Stimulated activated CD4-positive, alpha-beta T cell treated with anti-CD3 and anti-CD28 coated beads, TNF-alpha, amount 100 ng/mL, for 1 hour (primary cell): Measurements from ENCODE around the gene TRPC1.

Source experiments
- DNase-seq, 3 donors: peaks; one replicate each; pipeline ENCODE4 v3.0.0-alpha.2; 2020; ENCODE audit warnings: low read depth in 3 of 3, low spot score in 1 of 3

The TRPC1 gene

DNA sequence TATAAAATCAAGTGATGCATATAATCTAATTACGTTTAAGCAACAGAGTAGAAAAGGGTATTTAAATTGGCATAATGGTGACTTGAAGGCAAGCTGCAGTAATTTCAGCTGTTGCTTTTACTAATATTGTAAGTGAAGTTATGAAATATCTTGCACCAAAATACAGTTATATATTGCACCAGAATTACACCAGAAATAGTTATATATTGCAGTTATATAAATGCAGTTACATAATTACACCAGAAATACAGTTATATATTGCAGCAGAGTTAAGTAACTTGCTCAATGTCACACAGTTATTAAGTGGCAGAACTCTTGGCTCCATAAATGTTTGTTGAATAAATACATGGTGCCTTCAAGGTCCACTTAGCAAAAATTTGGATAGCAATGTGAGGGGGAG, 113.7 kb downstream of the TRPC1 start:
- no peak for DNase-seq

DNA sequence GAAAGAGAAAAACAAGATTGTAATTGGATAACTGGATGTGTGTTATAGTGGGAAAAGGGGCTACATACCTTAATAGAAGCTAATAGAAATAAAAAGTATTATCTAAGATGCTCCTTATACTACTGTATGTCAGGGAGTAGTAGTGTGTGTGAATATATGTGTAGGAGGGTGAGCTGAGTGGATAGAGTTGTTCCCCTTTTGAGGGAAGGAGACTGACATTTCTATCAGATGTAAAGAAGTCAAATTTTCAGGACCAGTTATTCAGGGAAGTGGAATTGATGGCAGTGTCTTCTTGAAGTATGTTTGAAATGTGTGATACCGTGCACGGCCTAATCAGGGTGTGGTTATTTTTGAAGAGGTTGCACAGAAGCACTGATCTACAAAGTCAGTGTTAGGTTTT, 116.0 kb downstream of the TRPC1 start:
- DNase-seq, result no peak

DNA sequence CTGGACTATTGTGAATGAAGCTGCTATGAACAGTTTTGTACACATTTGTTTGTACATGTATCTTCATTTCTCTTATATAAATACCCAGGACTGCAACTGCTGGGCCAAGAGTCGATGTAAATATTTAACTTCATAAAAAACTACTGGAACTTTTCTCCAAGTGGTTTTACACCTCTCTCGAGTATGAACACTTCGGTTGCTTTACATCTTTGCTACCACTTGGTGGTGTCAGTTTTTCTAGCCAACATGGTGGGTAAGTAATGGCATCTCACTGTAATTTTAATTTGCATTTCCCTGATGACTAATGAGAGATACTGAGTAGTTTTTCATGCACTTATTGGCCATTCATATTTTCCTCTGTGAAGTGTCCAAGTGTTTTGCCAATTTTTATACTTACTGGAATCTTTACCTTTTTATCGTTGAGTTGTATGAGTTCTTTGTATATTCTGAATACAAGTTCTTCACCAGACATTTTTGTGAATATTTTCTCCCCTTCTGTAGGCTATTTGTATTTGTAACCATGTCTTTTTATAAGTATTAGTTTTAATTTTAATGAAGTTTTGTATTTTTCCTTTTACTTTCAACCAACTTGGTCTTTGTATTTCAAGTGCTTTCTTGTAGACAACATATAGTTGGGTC, 120.6 kb downstream of the TRPC1 start:
- no peak for DNase-seq

DNA sequence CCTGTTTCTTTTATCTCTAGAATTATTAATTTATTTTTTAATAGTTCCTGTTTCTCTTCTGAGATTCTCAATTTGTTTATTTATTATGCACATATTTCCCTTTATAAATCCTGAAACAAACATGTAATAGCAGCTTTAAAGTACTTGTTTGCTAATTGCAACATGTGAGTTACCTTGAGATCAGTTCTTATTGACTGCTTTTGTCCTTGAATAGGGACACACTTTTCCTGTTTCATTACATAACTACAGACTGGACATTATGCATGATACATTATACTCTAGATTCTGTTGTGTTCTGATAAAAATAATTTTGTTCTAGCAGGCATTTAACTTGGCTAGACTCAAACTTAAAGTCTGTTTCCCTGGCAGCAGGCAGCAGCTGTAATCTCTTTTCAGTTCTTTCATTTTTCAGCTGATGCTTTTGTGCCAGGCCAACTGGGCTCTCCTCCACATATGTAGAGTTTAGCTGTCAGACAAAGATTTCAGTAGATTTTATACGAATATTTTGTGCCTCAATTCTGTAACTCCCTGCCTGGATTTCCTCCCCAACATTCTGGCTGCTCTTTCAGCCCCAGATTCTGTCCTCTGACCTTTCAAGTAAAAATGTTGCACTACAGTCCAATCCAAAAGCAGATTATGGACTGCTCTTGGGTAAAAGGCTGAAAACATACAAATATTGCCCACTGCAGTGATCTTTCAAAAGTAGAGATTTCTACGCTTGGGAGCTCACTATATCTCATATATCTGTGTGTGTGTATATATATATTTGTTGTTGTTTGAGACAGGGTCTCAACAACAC, 123.1 kb downstream of the TRPC1 start:
- DNase-seq, result no peak

DNA sequence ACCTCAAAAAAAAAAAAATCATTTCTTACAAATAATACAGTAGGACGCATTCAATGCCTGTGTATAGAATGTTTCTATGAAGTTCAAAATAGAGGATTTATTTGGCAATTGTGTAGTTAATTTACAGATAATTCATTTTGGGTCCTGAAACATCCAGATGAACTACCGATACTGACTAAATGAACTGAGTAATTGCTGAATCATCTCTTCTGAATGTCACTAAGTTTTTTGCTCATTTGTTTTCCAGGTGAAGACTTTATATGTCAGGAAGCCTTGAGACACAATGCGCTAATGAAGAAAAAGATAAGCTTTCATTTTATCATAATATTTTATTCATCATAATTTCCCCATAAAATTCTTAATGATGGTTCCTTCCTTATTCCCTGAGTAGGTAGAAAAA, 125.3 kb downstream of the TRPC1 start:
- no peak for DNase-seq

DNA sequence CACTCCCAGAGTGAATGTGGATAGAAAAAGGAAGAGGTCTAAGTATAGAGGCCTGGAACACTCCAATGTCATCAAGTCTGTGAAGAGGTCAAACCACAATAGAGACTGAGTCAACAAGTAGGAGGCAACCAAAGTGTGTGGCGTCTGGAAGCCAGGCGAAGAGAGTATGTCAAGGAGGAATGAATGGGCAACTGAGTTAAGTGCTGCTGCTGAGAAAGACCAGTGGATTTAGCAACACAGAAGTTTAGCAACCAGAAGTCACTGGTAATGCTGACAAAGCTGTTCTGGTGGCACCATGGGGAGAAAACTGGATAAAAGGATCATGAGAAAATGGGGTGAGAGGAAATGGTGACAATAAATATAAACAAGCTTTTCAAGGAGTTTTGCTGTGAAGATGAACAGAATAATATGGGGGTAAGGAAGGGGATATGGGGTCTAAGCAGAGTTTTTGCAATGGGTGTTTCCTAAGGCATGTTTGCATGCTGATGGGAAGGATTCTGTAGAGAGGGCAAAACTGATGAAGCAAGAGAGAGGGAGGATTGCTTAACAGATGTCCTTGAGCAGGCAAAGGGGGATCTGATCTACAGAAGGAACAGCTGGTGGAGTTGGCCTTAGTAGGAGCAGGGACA, 126.7 kb downstream of the TRPC1 start:
- DNase-seq, result no peak

DNA sequence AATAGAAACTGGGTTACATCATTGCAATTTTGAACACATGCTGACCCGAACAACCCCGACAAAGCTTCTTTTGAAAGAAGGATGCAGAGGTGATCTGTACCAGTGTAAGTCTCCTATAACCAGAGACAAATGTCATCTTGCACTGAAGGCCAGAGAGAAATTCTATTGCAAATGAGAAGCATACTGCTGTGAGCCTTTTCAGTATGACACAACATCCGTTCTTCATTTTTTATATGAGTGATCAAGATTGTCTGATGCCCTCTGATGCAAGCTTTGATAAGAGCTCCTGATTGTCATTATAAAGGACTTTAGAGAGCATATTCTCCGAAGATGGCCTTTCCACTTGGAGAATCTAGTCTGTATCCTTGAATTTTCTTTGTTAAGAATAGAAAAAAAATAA, 128.2 kb downstream of the TRPC1 start:
- DNase-seq, result no peak

DNA sequence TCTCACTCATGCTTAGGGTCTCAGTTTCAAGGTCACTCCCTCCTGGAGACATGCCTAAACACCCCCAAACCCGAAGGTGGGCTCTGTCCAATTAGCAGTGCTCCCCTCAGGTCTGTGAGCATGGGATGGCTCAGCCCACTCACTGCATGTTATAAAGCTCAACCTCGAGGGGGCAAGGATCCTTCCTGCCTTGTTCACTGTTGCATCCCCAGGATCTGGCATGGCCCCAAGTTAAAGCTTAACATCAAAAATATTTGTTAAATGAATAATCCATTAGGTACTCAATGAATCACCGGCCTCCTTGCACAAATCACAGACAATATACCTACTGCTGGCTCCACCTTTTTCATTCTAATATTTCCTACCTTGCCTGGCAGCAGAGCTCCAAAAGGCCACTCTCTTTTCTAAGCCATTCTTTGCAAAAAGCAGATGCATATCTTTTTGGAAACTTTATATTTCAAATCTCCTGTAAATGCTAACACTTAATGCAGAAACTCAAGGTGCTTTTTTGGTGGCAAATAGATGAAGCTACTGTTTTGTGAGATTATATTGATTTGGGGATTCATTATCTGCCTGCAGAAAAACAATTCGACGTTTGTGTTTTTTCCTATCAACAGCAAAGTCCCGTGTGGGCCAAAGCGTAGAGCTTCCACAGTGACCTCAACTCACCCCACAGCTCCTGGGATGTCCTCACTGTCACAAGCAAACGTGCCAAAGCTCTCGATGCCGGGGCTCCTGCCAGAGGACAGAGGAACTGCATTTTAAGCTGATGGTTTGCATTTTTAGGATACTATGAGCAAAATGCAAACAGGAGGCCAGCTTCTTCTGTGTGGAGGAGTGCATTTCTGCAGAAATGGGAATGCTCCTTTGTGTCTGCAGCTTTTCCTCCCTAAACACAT, 129.7 kb downstream of the TRPC1 start:
- no peak for DNase-seq

DNA sequence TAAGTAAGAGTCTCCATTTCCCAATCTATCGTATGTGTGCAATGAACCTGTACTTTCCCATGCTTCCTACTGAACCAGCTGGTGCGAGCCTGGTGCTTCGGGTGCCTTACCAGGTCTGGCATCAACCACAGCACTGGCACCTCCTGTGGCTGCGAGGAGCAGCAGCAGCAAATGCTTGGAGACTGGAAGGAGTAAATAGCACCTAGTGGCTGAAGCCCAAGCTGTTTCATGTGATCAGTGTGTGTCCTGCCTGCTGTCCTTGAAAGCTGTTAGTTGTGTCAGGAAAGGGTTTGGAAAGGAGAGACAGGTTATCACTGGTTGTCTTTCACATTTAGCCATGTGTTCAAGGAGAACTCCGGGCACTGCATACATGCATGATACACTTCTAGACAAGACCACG, 133.2 kb downstream of the TRPC1 start:
- no peak for DNase-seq
